Osteocyte (in vitro differentiated cells): Measurements from ENCODE around the gene RREB1. TPM values are rescaled to one million over a fixed set of nuclear protein-coding genes. Genes with fewer than 3 reads are reported as not detected.

Experiments used
- DNase-seq: peaks from one replicate; pipeline ENCODE4 v3.0.0; 2021; ENCODE audit warnings: mixed read lengths; ENCODE audit not compliant: unreplicated experiment; ENCODE audit errors: extremely low spot score
- H3K27ac Mint-ChIP-seq: one replicate; pipeline ENCODE4 v1.8.0; 2021; ENCODE audit warnings: mild to moderate bottlenecking, mixed read lengths; ENCODE audit not compliant: unreplicated experiment
- H3K27me3 Mint-ChIP-seq: one replicate; pipeline ENCODE4 v1.8.0; 2021; ENCODE audit warnings: mixed read lengths; ENCODE audit not compliant: unreplicated experiment
- H3K36me3 Mint-ChIP-seq: one replicate; pipeline ENCODE4 v1.8.0; 2021; ENCODE audit warnings: mixed read lengths; ENCODE audit not compliant: unreplicated experiment
- H3K4me1 Mint-ChIP-seq: one replicate; pipeline ENCODE4 v1.8.0; 2021; ENCODE audit warnings: mixed read lengths; ENCODE audit not compliant: unreplicated experiment
- H3K4me3 Mint-ChIP-seq: one replicate; pipeline ENCODE4 v1.8.0; 2021; ENCODE audit warnings: mild to moderate bottlenecking, moderate library complexity, mixed read lengths; ENCODE audit not compliant: unreplicated experiment
- H3K9me3 Mint-ChIP-seq: one replicate; pipeline ENCODE4 v1.8.0; 2021; ENCODE audit warnings: mixed read lengths; ENCODE audit not compliant: unreplicated experiment
- CTCF ChIP-seq: fragments of 200-600 bp; sonication (generic); IDR thresholded peaks from 2 replicates; pipeline ENCODE4 v1.5.0; 2021; ENCODE audit warnings: antibody characterized with exemption, mild to moderate bottlenecking, moderate library complexity
- total RNA-seq: library from RNA; stranded (reverse); gene quantifications from 2 replicates; pipeline ENCODE4 v1.2.1, GENCODE V29; 2021

RREB1 gene
- total RNA-seq, 1 donor from 2014 or later, result 29.9 TPM

- no peak overlapping the region for H3K4me3 Mint-ChIP-seq
- H3K27me3 Mint-ChIP-seq, result no peaks in the 10 kb centered on the region
- no peaks in the 10 kb centered on the region for H3K36me3 Mint-ChIP-seq
- no peaks in the 10 kb centered on the region for H3K4me1 Mint-ChIP-seq
- no peaks in the 10 kb centered on the region for H3K9me3 Mint-ChIP-seq
- no peak for TF ChIP-seq CTCF
- no peak overlapping the region for H3K27ac Mint-ChIP-seq
- no peak for DNase-seq
Measured at GRCh38 chr6:7075341-7076000, 32.3 kb upstream of the RREB1 start.

- Mint-ChIP-seq H3K4me1 (no peaks in the 10 kb centered on the region), H3K27me3 (no peaks in the 10 kb centered on the region), H3K36me3 (no peaks in the 10 kb centered on the region), H3K27ac (no peak overlapping the region), H3K9me3 (no peaks in the 10 kb centered on the region), H3K4me3 (no peak overlapping the region)
- no peak for TF ChIP-seq CTCF
- no peak for DNase-seq
Measured at GRCh38 chr6:7077856-7078255, 29.9 kb upstream of the RREB1 start.

- Mint-ChIP-seq H3K4me1 (no peaks in the 10 kb centered on the region), H3K9me3 (no peaks in the 10 kb centered on the region), H3K36me3 (no peaks in the 10 kb centered on the region), H3K27me3 (no peaks in the 10 kb centered on the region), H3K4me3 (no peak overlapping the region), H3K27ac (no peak overlapping the region)
- TF ChIP-seq CTCF, result no peak
- DNase-seq, result no peak
Measured at GRCh38 chr6:7078856-7079255, 28.9 kb upstream of the RREB1 start.

- no peaks in the 10 kb centered on the region for H3K27me3 Mint-ChIP-seq
- TF ChIP-seq CTCF, result no peak
- no peaks in the 10 kb centered on the region for H3K36me3 Mint-ChIP-seq
- no peak overlapping the region for H3K4me3 Mint-ChIP-seq
- DNase-seq, result no peak
- no peaks in the 10 kb centered on the region for H3K4me1 Mint-ChIP-seq
- H3K27ac Mint-ChIP-seq, result no peak overlapping the region
- no peaks in the 10 kb centered on the region for H3K9me3 Mint-ChIP-seq
Measured at GRCh38 chr6:7080311-7080710, 27.4 kb upstream of the RREB1 start.

- H3K36me3 Mint-ChIP-seq, result no peaks in the 10 kb centered on the region
- no peak overlapping the region for H3K4me3 Mint-ChIP-seq
- H3K27ac Mint-ChIP-seq, result no peak overlapping the region
- no peak for TF ChIP-seq CTCF
- H3K27me3 Mint-ChIP-seq, result no peaks in the 10 kb centered on the region
- DNase-seq, result no peak
- H3K9me3 Mint-ChIP-seq, result no peaks in the 10 kb centered on the region
- H3K4me1 Mint-ChIP-seq, result peaks cover 22% of the 10 kb centered on the region
Measured at GRCh38 chr6:7085911-7086310, 21.9 kb upstream of the RREB1 start.
